HG02588 (cell line): ENCODE results near the gene LST1.
"Not testable (repeated sequence)": the region's sequence is repeated elsewhere in the genome, so short reads cannot be mapped to it uniquely, and the experiment has no call there.

ENCODE experiments used
- ATAC-seq: cut with Tn5 transposase; IDR thresholded peaks from one replicate; pipeline ENCODE4 v1.9.1; 2021; ENCODE audit warnings: mild to moderate bottlenecking, moderate library complexity; ENCODE audit not compliant: unreplicated experiment

The LST1 gene

GRCh38 chr6:31586008-31586407 is at the start of gene LST1:
Gene LST1, plus strand, starts transcription at chr6:31586277. Its CDS starts 1,023 bp downstream, at chr6:31587300.
- ATAC-seq, result no peak

- no peak for ATAC-seq
Measured at GRCh38 chr6:31538805-31539400, 47.2 kb upstream of the LST1 start.

DNA sequence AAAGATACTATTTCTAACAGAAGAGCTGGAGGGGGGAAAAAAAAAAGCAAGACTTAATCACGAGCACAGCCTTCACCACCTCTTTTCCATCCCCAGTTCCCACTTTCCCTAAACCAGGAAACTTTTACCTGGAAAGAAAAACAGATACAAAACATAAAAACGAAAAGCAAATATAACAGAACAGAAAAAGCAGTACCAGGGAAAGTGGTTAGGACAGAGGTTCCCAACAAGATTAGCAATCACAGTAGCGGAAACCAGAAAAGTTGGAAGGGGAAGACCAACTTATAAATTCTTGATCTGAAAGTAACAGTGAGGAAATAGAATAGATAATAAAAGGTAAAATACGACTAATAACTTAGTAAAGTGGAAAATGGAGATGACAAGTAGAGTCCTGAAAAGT is 45.4 kb upstream of the LST1 start:
- ATAC-seq, result no peak

- no peak for ATAC-seq
Measured at GRCh38 chr6:31541059-31541657, 44.9 kb upstream of the LST1 start.

DNA sequence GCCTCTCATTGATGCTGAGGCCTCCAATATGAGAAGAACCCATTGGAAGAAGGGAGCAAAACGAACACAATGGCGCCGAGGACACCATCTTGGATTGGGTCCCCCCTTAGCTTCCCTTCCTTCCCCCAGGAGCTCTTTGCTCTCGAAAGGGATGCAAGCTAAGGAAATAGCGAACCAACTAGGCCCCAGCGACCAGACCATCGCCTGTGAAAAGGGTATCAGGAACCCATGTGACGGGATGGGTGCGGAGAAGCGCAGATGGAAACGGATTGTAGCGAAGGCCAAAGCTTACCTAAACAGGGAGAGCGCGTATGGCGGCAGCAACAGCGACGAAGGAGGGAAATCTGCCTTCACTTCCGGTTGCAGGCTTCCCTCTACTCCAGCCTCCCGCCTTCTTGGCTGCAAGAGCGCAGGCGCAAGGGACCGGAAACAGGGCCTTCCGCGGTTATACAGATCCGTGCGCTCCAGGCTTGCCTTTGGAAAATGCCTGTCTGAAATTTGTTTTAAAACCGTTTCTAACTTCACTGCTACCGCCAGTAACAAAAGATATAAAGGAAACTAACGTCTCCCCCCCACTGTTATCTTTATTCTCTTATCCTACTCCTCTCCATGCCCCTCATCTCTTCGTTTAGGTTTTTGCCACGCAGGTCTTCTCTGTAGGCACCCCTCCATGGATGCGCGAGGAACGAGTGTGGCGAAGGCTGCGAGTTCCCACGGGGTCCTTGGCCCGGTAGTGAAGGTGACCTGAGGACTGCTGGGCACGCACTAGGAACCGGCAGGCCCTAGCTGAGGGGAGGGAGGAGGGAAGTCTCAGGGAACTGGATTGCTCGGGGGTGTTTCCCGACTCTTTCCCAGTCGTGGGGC is 44.2 kb upstream of the LST1 start, which contains the start of gene DDX39B:
Gene DDX39B, minus strand, starts transcription at position 346 of the 864 bp plus-strand sequence. CDS start 1,471 bp downstream, outside the sequence.
- ATAC-seq, result peak; percentile 65

GRCh38 chr6:31543639-31544038 is 42.4 kb upstream of the LST1 start:
- ATAC-seq, result no peak

DNA sequence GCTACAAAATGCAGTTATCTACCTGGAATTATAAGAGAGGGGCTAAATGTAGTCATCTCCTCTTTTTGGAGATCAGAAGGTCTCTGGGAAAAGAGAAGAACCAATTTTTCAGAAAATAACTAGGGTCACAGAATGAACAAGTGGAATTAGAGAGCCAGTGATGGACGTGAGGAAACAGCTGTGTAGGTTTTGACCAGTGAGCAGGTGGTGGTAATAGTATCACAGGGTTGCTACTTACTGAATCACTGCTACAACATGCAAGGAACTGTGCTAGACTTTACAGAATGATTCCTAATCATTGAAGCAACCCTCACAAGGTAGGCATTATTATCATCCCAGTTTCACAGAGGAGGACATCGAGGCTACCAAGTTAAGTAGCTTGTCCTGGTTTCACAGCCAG is 41.4 kb upstream of the LST1 start:
- no peak for ATAC-seq

GRCh38 chr6:31545291-31545690 is 40.8 kb upstream of the LST1 start:
- ATAC-seq, result no peak

- peak; percentile 44 for ATAC-seq
Measured at GRCh38 chr6:31546339-31546957, 39.6 kb upstream of the LST1 start, which contains the start of gene ATP6V1G2. Gene ATP6V1G2, minus strand, starts transcription at chr6:31546608. Its CDS starts 49 bp downstream, at chr6:31546559.

- peak; percentile 66 for ATAC-seq
Measured at GRCh38 chr6:31546958-31547726, 38.9 kb upstream of the LST1 start, which contains the start of gene NFKBIL1. Gene NFKBIL1, plus strand, starts transcription at chr6:31547608. Its CDS starts 87 bp downstream, at chr6:31547695.

- no peak for ATAC-seq
Measured at GRCh38 chr6:31547727-31548543, 38.1 kb upstream of the LST1 start.

DNA sequence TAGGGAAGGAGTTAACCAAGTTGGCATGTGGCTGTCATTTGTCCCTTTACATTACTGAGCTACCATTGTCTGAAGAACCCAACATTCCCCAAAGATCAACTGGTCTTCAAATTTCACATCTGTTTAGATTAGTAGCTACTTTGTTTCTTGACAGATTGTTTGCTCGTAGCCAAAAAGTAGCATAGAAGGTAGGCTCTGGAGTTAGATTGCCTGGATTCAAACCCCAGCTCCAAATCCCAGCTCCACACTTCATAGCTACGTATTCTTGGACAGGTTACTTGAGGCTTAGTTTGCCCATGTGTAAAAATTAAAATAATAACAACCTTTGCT is 37.6 kb upstream of the LST1 start:
- no peak for ATAC-seq

DNA sequence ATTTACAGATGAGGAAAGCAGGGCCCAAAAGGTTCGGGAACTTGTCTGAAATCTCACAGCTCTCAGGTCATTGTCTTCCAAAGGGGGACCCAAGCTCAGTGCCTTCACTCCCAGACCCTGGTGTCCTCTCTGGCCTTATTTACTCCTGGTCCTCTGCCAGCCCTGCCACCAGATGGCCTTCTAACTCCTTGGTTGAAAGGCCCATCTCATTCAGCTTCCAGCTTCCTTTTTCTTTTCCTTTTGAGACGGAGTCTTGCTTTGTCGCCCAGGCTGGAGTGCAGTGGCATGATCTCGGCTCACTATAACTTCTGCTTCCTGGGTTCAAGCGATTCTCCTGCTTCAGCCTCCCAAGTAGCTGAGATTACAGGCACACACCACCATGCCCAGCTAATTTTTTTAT is 34.7 kb upstream of the LST1 start:
- ATAC-seq, result not testable (repeated sequence)

DNA sequence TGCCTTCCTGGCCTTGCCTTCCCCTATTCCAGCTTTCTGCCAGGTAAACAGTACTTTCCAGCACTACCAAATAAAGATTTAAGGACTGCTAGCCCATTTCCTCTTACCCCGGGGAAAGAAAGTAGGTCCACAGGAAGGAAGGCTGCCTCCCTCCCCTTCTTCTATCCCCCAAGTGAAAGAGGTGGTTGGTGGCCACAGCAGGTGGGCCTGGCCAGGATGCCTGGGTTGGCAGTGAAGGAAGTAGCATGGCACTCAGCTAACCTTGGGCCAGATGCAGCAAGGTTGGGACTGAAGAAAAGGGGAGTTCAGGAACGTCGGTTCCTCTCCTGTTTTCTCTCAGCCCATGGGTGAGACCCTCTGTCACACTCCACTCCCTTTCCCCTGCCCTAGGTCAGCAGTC is 29.8 kb upstream of the LST1 start:
- ATAC-seq, result no peak

GRCh38 chr6:31557443-31558317 is 28.4 kb upstream of the LST1 start:
- no peak for ATAC-seq

- ATAC-seq, result no peak
Measured at GRCh38 chr6:31558318-31558625, 27.8 kb upstream of the LST1 start.

DNA sequence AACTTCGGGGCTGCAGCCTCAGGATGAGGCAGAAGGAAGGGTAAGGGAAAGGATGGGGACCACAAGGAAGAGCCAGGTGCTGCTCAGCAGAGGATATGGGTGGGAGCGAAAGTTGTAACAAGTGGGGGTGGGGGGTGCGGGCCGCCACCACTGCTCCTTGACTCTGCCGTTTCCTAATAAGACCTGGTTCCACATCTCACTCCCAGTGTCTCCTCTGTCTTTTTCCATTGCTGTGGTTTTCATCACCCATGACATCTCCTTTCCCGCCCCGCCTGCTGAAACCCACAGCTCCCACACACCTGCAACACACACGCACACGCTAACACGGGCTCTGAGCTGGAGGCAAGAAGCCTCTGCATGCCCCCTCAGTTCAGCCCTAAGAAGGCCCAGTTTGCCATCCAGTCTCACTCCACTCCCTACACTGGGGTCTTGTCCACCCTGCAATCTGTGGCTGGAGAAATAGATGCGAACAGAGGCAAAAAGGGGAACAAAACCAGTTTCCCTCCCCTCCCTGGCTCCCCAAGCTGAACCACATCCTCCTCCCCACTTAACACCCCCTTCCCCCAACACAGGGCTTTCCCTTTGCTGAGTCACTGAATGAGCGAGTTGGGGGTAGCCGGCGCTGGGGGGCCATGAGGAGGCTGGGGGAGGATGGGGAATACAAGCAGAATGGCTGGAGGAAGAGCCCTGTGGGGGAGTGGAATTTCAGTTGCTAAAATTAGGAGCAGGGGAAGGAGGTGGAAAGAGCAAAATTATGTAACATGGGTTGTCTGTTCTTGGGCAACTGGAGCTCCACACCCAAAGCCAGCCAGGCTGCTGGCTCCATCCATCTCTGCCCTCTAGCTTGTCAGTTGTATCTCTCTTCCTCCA is 27.2 kb upstream of the LST1 start:
- ATAC-seq, result no peak

DNA sequence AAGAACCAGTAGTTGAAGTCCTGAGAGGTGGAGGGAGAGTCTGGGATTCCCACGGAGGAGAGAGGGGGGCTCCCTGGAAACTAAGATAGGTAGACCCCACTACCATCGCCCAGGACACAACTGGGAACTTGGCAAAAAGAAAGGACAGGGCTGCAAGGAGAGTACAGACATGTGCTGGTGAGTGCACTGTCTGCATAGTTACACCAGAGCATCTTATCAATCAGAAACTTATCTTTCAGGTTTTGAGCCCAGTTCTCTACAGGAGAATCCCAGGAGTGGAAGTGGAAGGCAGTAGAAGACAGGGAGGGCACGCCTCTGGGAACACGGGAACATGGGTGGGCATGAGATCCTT is 26.5 kb upstream of the LST1 start:
- no peak for ATAC-seq
